ENCODE results near the gene VPS13D.

The VPS13D gene

GRCh38 chr1:12540580-12541273, 310.9 kb downstream of the VPS13D start:
- no peaks in the 10 kb centered on the region for H3K36me3 ChIP-seq (ENCODE audit: control insufficient read depth in 1 of 2, insufficient read depth in 2 of 2, low read depth in 1 of 2, low read length in 2 of 2)
- 65% methylated on average over 16 of the region's 17 CpGs for WGBS

GRCh38 chr1:12541274-12542137, 311.7 kb downstream of the VPS13D start:
- peak; percentile 33 for DNase-seq
- Histone ChIP-seq H2AFZ (ENCODE audit: low read depth, low read length) (no peak overlapping the region), H3K4me3 (ENCODE audit: insufficient read depth in 1 of 2, low read depth in 1 of 2, low read length in 2 of 2) (no peak overlapping the region), H3K27me3 (ENCODE audit: control insufficient read depth in 1 of 2, insufficient read depth in 1 of 2, low read length in 2 of 2) (peaks cover 0 to 50% of the 10 kb centered on the region in 2 experiments), H3K18ac (ENCODE audit: low read depth in 1 of 2, low read length in 2 of 2) (no peak overlapping the region), H3K9ac (ENCODE audit: low read length) (no peak overlapping the region), H2BK12ac (ENCODE audit: low read length in 2 of 2) (no peak overlapping the region), H3K23ac (ENCODE audit: low read length in 2 of 2) (no peak overlapping the region), H3K4me2 (ENCODE audit: low read length, poor library complexity, severe bottlenecking) (no peak overlapping the region), H3K9me3 (ENCODE audit: control insufficient read depth, low read length) (no peaks in the 10 kb centered on the region), H3K4ac (ENCODE audit: low read depth in 1 of 2, low read length in 2 of 2) (no peak overlapping the region), H3K36me3 (ENCODE audit: control insufficient read depth in 1 of 2, insufficient read depth in 2 of 2, low read depth in 1 of 2, low read length in 2 of 2) (no peaks in the 10 kb centered on the region), H2BK120ac (ENCODE audit: low read depth, low read length) (no peak overlapping the region), H3K4me1 (ENCODE audit: control insufficient read depth, insufficient read depth, low read depth, low read length) (peaks cover 20% of the 10 kb centered on the region), H3K79me1 (replicated peaks; ENCODE audit: low read length, poor library complexity, severe bottlenecking) (no peaks in the 10 kb centered on the region), H4K91ac (ENCODE audit: low read length) (no peak overlapping the region), H3K14ac (ENCODE audit: low read length in 2 of 2) (no peak overlapping the region), H2BK5ac (ENCODE audit: low read depth, low read length, poor library complexity, severe bottlenecking) (no peak overlapping the region), H3K27ac (ENCODE audit: low read length, poor library complexity, severe bottlenecking) (no peak overlapping the region), H2BK15ac (ENCODE audit: low read depth, poor library complexity, severe bottlenecking) (no peak overlapping the region), H2AK5ac (ENCODE audit: low read length, severe bottlenecking) (no peak overlapping the region), H4K8ac (ENCODE audit: low read length) (no peak overlapping the region)
- 56% methylated on average over 17 of the region's 17 CpGs for WGBS

More at GRCh38 chr1:12540580-12541273, 310.9 kb downstream of the VPS13D start:
- H2BK5ac ChIP-seq (ENCODE audit: low read depth, low read length, poor library complexity, severe bottlenecking) = no peak overlapping the region
- H2BK12ac ChIP-seq (ENCODE audit: low read length in 2 of 2) = peak overlapping the region in 1 of 2 experiments; percentile 18
- peak overlapping the region in 1 of 2 experiments; percentile 49 for H3K18ac ChIP-seq (ENCODE audit: low read depth in 1 of 2, low read length in 2 of 2)
- H3K27me3 ChIP-seq (ENCODE audit: control insufficient read depth in 1 of 2, insufficient read depth in 1 of 2, low read length in 2 of 2) = peaks cover 0 to 54% of the 10 kb centered on the region in 2 experiments
- no peak overlapping the region for H2BK120ac ChIP-seq (ENCODE audit: low read depth, low read length)
- no peak overlapping the region for H2BK15ac ChIP-seq (ENCODE audit: low read depth, poor library complexity, severe bottlenecking)
- H3K14ac ChIP-seq (ENCODE audit: low read length in 2 of 2) = peak overlapping the region in 1 of 2 experiments; percentile 48
- no peaks in the 10 kb centered on the region for H3K9me3 ChIP-seq (ENCODE audit: control insufficient read depth, low read length)
- DNase-seq = no peak
- H3K79me1 ChIP-seq (replicated peaks; ENCODE audit: low read length, poor library complexity, severe bottlenecking) = no peaks in the 10 kb centered on the region
- H3K4me1 ChIP-seq (ENCODE audit: control insufficient read depth, insufficient read depth, low read depth, low read length) = peaks cover 20% of the 10 kb centered on the region
- H3K4me2 ChIP-seq (ENCODE audit: low read length, poor library complexity, severe bottlenecking) = peak overlapping the region; percentile 9
- peak overlapping the region in 1 of 2 experiments; percentile 40 for H3K4me3 ChIP-seq (ENCODE audit: insufficient read depth in 1 of 2, low read depth in 1 of 2, low read length in 2 of 2)
- no peak overlapping the region for H3K23ac ChIP-seq (ENCODE audit: low read length in 2 of 2)
- no peak overlapping the region for H4K91ac ChIP-seq (ENCODE audit: low read length)
- peak overlapping the region; percentile 76 for H3K9ac ChIP-seq (ENCODE audit: low read length)
- H2AK5ac ChIP-seq (ENCODE audit: low read length, severe bottlenecking) = no peak overlapping the region
- no peak overlapping the region for H2AFZ ChIP-seq (ENCODE audit: low read depth, low read length)
- no peak overlapping the region for H3K4ac ChIP-seq (ENCODE audit: low read depth in 1 of 2, low read length in 2 of 2)
- H3K27ac ChIP-seq (ENCODE audit: low read length, poor library complexity, severe bottlenecking) = no peak overlapping the region
- H4K8ac ChIP-seq (ENCODE audit: low read length) = no peak overlapping the region

GRCh38 chr1:12542138-12542465, 312.3 kb downstream of the VPS13D start:
- 95% methylated on average over 9 of the region's 9 CpGs for WGBS

More at GRCh38 chr1:12542138-12542465, 312.3 kb downstream of the VPS13D start:
- H3K27me3 ChIP-seq (ENCODE audit: control insufficient read depth in 1 of 2, insufficient read depth in 1 of 2, low read length in 2 of 2) = peaks cover 0 to 53% of the 10 kb centered on the region in 2 experiments
- no peak overlapping the region for H3K18ac ChIP-seq (ENCODE audit: low read depth in 1 of 2, low read length in 2 of 2)
- no peak overlapping the region for H3K4ac ChIP-seq (ENCODE audit: low read depth in 1 of 2, low read length in 2 of 2)
- no peak overlapping the region for H3K23ac ChIP-seq (ENCODE audit: low read length in 2 of 2)
- H2BK12ac ChIP-seq (ENCODE audit: low read length in 2 of 2) = no peak overlapping the region
- no peak overlapping the region for H3K9ac ChIP-seq (ENCODE audit: low read length)
- H3K79me1 ChIP-seq (replicated peaks; ENCODE audit: low read length, poor library complexity, severe bottlenecking) = no peaks in the 10 kb centered on the region
- no peaks in the 10 kb centered on the region for H3K9me3 ChIP-seq (ENCODE audit: control insufficient read depth, low read length)
- H3K4me1 ChIP-seq (ENCODE audit: control insufficient read depth, insufficient read depth, low read depth, low read length) = peaks cover 20% of the 10 kb centered on the region
- H4K8ac ChIP-seq (ENCODE audit: low read length) = no peak overlapping the region
- peak overlapping the region; percentile 65 for H4K91ac ChIP-seq (ENCODE audit: low read length)
- H2AFZ ChIP-seq (ENCODE audit: low read depth, low read length) = no peak overlapping the region
- DNase-seq = no peak
- no peaks in the 10 kb centered on the region for H3K36me3 ChIP-seq (ENCODE audit: control insufficient read depth in 1 of 2, insufficient read depth in 2 of 2, low read depth in 1 of 2, low read length in 2 of 2)
- H3K14ac ChIP-seq (ENCODE audit: low read length in 2 of 2) = no peak overlapping the region
- H2BK5ac ChIP-seq (ENCODE audit: low read depth, low read length, poor library complexity, severe bottlenecking) = no peak overlapping the region
- H3K27ac ChIP-seq (ENCODE audit: low read length, poor library complexity, severe bottlenecking) = no peak overlapping the region
- no peak overlapping the region for H3K4me2 ChIP-seq (ENCODE audit: low read length, poor library complexity, severe bottlenecking)
- H3K4me3 ChIP-seq (ENCODE audit: insufficient read depth in 1 of 2, low read depth in 1 of 2, low read length in 2 of 2) = no peak overlapping the region
- H2AK5ac ChIP-seq (ENCODE audit: low read length, severe bottlenecking) = no peak overlapping the region
- H2BK120ac ChIP-seq (ENCODE audit: low read depth, low read length) = no peak overlapping the region
- no peak overlapping the region for H2BK15ac ChIP-seq (ENCODE audit: low read depth, poor library complexity, severe bottlenecking)

Measured in mesenchymal stem cell (in vitro differentiated cells and primary cell).